IMR-90 (cell line): ENCODE results near the gene OSBPL1A. TPM values are rescaled to one million over a fixed set of nuclear protein-coding genes. Genes with fewer than 3 reads are reported as not detected.

ENCODE experiments used
- ATAC-seq: fragments of 200-7000 bp; cut with Tn5 transposase; 2 replicates; pipeline ENCODE4 v1.9.1; 2020; ENCODE audit warnings: low read depth, mild to moderate bottlenecking, moderate library complexity
- BruUV-seq: library from RNA; stranded (reverse); fragments of 400-500 nt; replicated peaks from 2 replicates; lab custom pipeline; 2021; lab: Mats Ljungman, UMichigan
- CTCF ChIA-PET: fragments of 300-600 bp; formaldehyde crosslinking; extraction: SDS; loops from one replicate; lab custom pipeline; 2021; ENCODE audit warnings: antibody characterized with exemption; lab: Yijun Ruan, JAX
- POLR2A ChIA-PET: fragments of 300-600 bp; sonication (Branson Sonifier 250); formaldehyde crosslinking; loops from one replicate; lab custom pipeline; 2022; ENCODE audit warnings: antibody characterized with exemption; ENCODE audit not compliant: unreplicated experiment; lab: Charles Lee
- DNase-seq: peaks from one replicate; pipeline ENCODE4 v3.0.0; 2013
- H2AFZ ChIP-seq: replicated peaks from 2 replicates; pipeline ENCODE3; 2013; ENCODE audit warnings: low read length, mild to moderate bottlenecking; ENCODE audit not compliant: poor library complexity
- H2AK5ac ChIP-seq: 2 replicates; pipeline ENCODE4 v1.6.1; 2013; ENCODE audit warnings: low read depth, low read length, inconsistent platforms
- H2AK9ac ChIP-seq: replicated peaks from 2 replicates; pipeline ENCODE3; 2013; ENCODE audit warnings: mild to moderate bottlenecking, low read depth, low read length, moderate library complexity; ENCODE audit not compliant: poor library complexity
- H2BK120ac ChIP-seq: 2 replicates; pipeline ENCODE4 v1.6.1; 2013; ENCODE audit warnings: low read depth, low read length, inconsistent platforms
- H2BK15ac ChIP-seq: 3 replicates; pipeline ENCODE4 v1.6.1; 2013; ENCODE audit warnings: low read depth, low read length, inconsistent platforms
- H2BK20ac ChIP-seq: 2 replicates; pipeline ENCODE4 v1.6.1; 2013; ENCODE audit warnings: low read depth, mild to moderate bottlenecking, inconsistent platforms, low read length, moderate library complexity
- H2BK5ac ChIP-seq: 2 replicates; pipeline ENCODE4 v1.6.1; 2013; ENCODE audit warnings: mild to moderate bottlenecking, low read depth, low read length, inconsistent platforms; ENCODE audit not compliant: poor library complexity, severe bottlenecking
- H3K14ac ChIP-seq: replicated peaks from 2 replicates; pipeline ENCODE4 v1.6.1; 2013; ENCODE audit warnings: low read depth, low read length, inconsistent platforms
- H3K18ac ChIP-seq: 2 replicates; pipeline ENCODE4 v1.6.1; 2013; ENCODE audit warnings: low read depth, low read length, control low read depth
- H3K23ac ChIP-seq: 2 replicates; pipeline ENCODE4 v1.6.1; 2013; ENCODE audit warnings: low read depth, low read length, inconsistent platforms
- H3K27ac ChIP-seq: 2 replicates; pipeline ENCODE4 v1.5.1; 2013; ENCODE audit warnings: mild to moderate bottlenecking, control low read depth, low read length; ENCODE audit not compliant: insufficient read depth
- H3K27me3 ChIP-seq: 2 replicates; pipeline ENCODE4 v1.6.1; 2013; ENCODE audit warnings: low read length; ENCODE audit not compliant: control insufficient read depth, insufficient read depth
- H3K36me3 ChIP-seq: 2 replicates; pipeline ENCODE4 v1.6.1; 2013; ENCODE audit warnings: low read length, mixed read lengths; ENCODE audit not compliant: control insufficient read depth, insufficient read depth
- H3K4ac ChIP-seq: 2 replicates; pipeline ENCODE4 v1.6.1; 2013; ENCODE audit warnings: low read depth, low read length, inconsistent platforms
- H3K4me1 ChIP-seq: 2 replicates; pipeline ENCODE4 v1.6.1; 2013; ENCODE audit warnings: low read length, mixed read lengths; ENCODE audit not compliant: control insufficient read depth, insufficient read depth
- H3K4me2 ChIP-seq: 2 replicates; pipeline ENCODE4 v1.6.1; 2013; ENCODE audit warnings: low read depth, mild to moderate bottlenecking, control low read depth, low read length, moderate library complexity
- H3K4me3 ChIP-seq: 2 replicates; pipeline ENCODE4 v1.5.1; 2013; ENCODE audit warnings: low read depth, mild to moderate bottlenecking, control low read depth, low read length, moderate library complexity; ENCODE audit not compliant: insufficient read depth
- H3K56ac ChIP-seq: 2 replicates; pipeline ENCODE4 v1.6.1; 2013; ENCODE audit warnings: low read length, inconsistent platforms; ENCODE audit not compliant: insufficient read depth; ENCODE audit errors: extremely low read depth
- H3K79me1 ChIP-seq, 2 experiments: 2 replicates each; pipeline ENCODE4 v1.6.1; 2013; ENCODE audit warnings: low read length in 2 of 2, inconsistent platforms in 1 of 2, low read depth in 1 of 2
- H3K9ac ChIP-seq: 2 replicates; pipeline ENCODE4 v1.6.1; 2013; ENCODE audit warnings: low read depth, low read length, control low read depth
- H3K9me1 ChIP-seq: 2 replicates; pipeline ENCODE4 v1.6.1; 2013; ENCODE audit warnings: low read length, inconsistent platforms; ENCODE audit not compliant: insufficient read depth
- H3K9me3 ChIP-seq: 2 replicates; pipeline ENCODE4 v1.6.1; 2013; ENCODE audit warnings: low read length; ENCODE audit not compliant: control insufficient read depth, insufficient read depth
- H4K20me1 ChIP-seq: 2 replicates; pipeline ENCODE4 v1.6.1; 2013; ENCODE audit warnings: low read length, inconsistent platforms; ENCODE audit not compliant: insufficient read depth
- H4K5ac ChIP-seq: 2 replicates; pipeline ENCODE4 v1.6.1; 2013; ENCODE audit warnings: mild to moderate bottlenecking, low read depth, low read length, control low read depth
- H4K8ac ChIP-seq, 2 experiments: 2 replicates each; pipeline ENCODE4 v1.6.1; 2013; ENCODE audit warnings: low read depth in 2 of 2, low read length in 2 of 2, control low read depth in 1 of 2, inconsistent platforms in 1 of 2
- H4K91ac ChIP-seq: 2 replicates; pipeline ENCODE4 v1.6.1; 2013; ENCODE audit warnings: low read depth, low read length, inconsistent platforms; ENCODE audit not compliant: insufficient read depth
- FOS ChIP-seq: fragments of 150-350 bp; IDR thresholded peaks from 2 replicates; pipeline ENCODE4 v1.6.1; 2016; ENCODE audit warnings: low read depth, low read length
- RFX5 ChIP-seq: IDR thresholded peaks from 2 replicates; pipeline ENCODE4 v1.8.0; 2012; ENCODE audit warnings: low read depth, mild to moderate bottlenecking, low read length, moderate library complexity
- WGBS, 2 experiments: methylation state at CpG; one replicate each; pipeline versions ENCODE4 v1.1.5 to v1.1.7; 2013; ENCODE audit warnings: missing lambda C conversion rate in 2 of 2; ENCODE audit not compliant: insufficient read length in 1 of 2; ENCODE audit errors: extremely low coverage in 2 of 2; 5-methylcytosine and 5-hydroxymethylcytosine counted together
- dilution Hi-C: fragments of 300-500 bp; cut with HindIII; formaldehyde crosslinking; loops from one replicate; pipeline ENCODE4 v1.14.3; 2018; ENCODE audit warnings: low sequenced_read_pairs; ENCODE audit not compliant: unreplicated experiment
- in situ Hi-C: fragments of 300-500 bp; cut with MboI; formaldehyde crosslinking; loops from 3 replicates; pipeline ENCODE4 v1.14.3; 2019; ENCODE audit warnings: low sequenced_read_pairs, inconsistent platforms, mixed read lengths
- intact Hi-C: fragments of 100-400 bp; cut with micrococcal nuclease; formaldehyde crosslinking; loops from 2 replicates; pipeline ENCODE4 v1.10.0; 2022
- polyA plus RNA-seq, 3 experiments: library from polyadenylated mRNA; depleted of rRNA; stranded (reverse); fragments of >200 nt; gene quantifications; 2 replicates each; pipeline ENCODE4 v1.2.3, GENCODE V29; 2012; ENCODE audit warnings: low replicate concordance in 1 of 3
- total RNA-seq: library from RNA; depleted of rRNA; stranded (reverse); fragments of >200 nt; gene quantifications from 2 replicates; pipeline ENCODE4 v1.2.3, GENCODE V29; 2012

Gene OSBPL1A
- total and polyA plus RNA-seq, 2 of the 4 experiments (the other 2 are of a cell fraction), result 29.4 to 70.4 TPM

- Histone ChIP-seq H4K91ac (no peak overlapping the region; the same call in 1 of the 2 replicates), H2AFZ (peak overlapping the region; percentile 36), H3K18ac (peak overlapping the region; percentile 37), H3K23ac (0 out of 2 replicates have a peak overlapping the region, but pooled peaks have one; percentile 28), H2AK5ac (peak overlapping the region; percentile 81; the same call in 1 of the 2 replicates), H3K14ac (peak overlapping the region; percentile 85), H2BK15ac (peak overlapping the region; percentile 59; the same call in 1 of the 3 replicates), H3K4me3 (no peak overlapping the region), H3K9me3 (no peaks in the 10 kb centered on the region), H3K36me3 (peaks cover 3% of the 10 kb centered on the region), H4K20me1 (peaks cover 7% of the 10 kb centered on the region; the same call in 1 of the 2 replicates), H3K56ac (0 out of 2 replicates have a peak overlapping the region, but pooled peaks have one; percentile 34), H2BK5ac (peak overlapping the region; percentile 55), H3K4ac (peak overlapping the region; percentile 63), H3K9ac (no peak overlapping the region), H2BK120ac (peak overlapping the region; percentile 51; the same call in 1 of the 2 replicates), H3K4me2 (no peak overlapping the region), H3K27me3 (no peaks in the 10 kb centered on the region), H3K4me1 (peaks cover 15% of the 10 kb centered on the region), H4K5ac (no peak overlapping the region), H3K79me1 (peaks cover 8 to 40% of the 10 kb centered on the region in 2 experiments), H2BK20ac (peak overlapping the region; percentile 48), H3K9me1 (peaks cover 16% of the 10 kb centered on the region), H3K27ac (no peak overlapping the region), H2AK9ac (peak overlapping the region; percentile 63), H4K8ac (peak overlapping the region in 1 of 2 experiments; percentile 53; a peak in 1 of 4 replicates)
- dilution Hi-C loops (no loop called here), in situ Hi-C loops (no loop called here), intact Hi-C loops (no loop called here)
- TF ChIP-seq RFX5, result no peak
- peak; percentile 44 for TF ChIP-seq FOS
- peak; percentile 60 for ATAC-seq
- 81% methylated on average over 7 of the region's 12 CpGs; no CpG with 5 or more reads in 1 of the 2 experiments for WGBS, 2 experiments
- POLR2A ChIA-PET, result no interaction called here
- DNase-seq, result peak; percentile 83
- CTCF ChIA-PET, result no interaction called here
- no TSS peak for BruUV-seq
Observed at GRCh38 chr18:24227977-24228666, 169.5 kb downstream of the OSBPL1A start.
